Embryonic facial prominence (tissue), 1 donor: ENCODE results near the gene DDAH1.

Experiments
- DNase-seq: peaks from one replicate; pipeline ENCODE4 v3.0.0-alpha.2; 2016; ENCODE audit errors: extremely low spot score

The DDAH1 gene

GRCh38 chr1:85328713-85329397 lies 136.1 kb downstream of the DDAH1 start:
- DNase-seq, result no peak

DNA sequence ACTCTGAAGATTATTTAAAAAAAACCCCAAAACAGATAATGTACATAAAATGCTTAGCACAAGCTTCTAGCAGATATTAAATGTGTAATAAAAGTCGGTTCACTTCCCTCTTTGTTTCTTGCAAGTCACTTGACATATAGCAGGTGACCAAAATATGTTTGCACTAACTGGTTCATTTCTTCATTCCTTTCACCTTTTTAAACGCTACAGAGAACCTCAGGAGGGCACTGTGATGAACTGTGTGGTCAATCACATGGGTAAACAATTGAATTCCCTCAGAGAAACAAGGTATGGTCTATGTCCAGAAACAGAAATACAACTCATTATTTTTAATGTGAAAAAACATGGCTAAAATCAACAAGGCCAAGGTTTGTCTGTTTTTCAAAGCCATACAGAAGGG lies 137.2 kb downstream of the DDAH1 start:
- DNase-seq, result no peak

- DNase-seq, result no peak
These were observed 138.1 kb downstream of the DDAH1 start for GRCh38 chr1:85326851-85327250.

- no peak for DNase-seq
These were observed 138.6 kb downstream of the DDAH1 start for GRCh38 chr1:85326336-85326735.

DNA sequence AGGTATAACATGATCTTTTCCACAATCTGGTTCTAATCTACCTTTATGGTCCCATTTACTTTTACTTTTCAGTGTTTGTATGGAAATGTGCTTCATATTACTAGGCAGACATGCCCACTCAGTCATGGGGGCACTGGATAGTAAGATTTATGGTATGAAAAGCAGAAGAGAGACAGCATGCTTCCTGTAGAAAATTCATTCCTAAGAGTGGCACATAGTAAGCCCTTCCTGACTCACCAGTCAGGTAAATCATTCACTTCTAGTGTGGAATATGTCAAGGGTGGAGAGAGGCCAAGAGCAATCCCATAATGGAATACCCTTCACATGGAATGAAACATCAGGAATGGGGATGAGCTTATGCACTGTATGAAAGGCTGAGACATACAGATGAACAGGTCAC lies 139.0 kb downstream of the DDAH1 start:
- no peak for DNase-seq

DNA sequence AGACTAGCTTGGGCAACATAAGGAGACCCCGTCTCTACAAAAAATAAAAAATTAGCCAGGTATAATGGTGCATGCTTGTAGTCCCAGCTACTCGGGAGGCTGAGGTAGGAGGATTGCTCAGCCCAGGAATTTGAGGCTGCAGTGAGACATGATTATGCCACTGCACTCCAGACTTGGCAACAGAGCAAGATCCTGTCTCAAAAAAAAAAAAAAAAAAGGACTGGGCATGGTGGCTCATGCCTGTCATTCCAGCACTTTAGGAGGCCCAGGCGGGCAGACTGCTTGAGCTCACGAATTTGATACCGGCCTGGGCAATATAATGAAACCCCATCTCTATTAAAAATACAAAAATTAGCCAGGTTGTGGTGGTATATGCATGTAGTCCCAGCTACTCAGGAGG lies 141.2 kb downstream of the DDAH1 start:
- no peak for DNase-seq

DNA sequence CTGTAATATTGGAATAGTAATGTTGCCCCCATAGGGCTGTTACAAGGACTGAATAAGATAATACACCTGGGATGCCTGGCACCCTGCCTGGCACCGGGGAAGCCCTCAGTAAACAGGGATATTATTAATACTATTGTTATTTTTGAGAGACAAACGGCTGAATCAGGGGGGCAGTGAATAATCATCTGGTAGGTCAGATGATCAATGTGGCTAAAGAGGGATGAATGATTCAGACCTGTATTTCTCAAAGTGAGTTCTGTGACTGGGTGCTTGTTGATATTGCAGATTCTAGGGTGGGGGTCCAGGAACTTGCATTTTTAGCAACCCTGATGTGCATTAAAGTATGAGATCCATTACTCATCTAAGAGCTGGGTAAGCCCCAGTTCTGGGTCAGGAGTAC lies 142.3 kb downstream of the DDAH1 start:
- DNase-seq, result no peak

DNA sequence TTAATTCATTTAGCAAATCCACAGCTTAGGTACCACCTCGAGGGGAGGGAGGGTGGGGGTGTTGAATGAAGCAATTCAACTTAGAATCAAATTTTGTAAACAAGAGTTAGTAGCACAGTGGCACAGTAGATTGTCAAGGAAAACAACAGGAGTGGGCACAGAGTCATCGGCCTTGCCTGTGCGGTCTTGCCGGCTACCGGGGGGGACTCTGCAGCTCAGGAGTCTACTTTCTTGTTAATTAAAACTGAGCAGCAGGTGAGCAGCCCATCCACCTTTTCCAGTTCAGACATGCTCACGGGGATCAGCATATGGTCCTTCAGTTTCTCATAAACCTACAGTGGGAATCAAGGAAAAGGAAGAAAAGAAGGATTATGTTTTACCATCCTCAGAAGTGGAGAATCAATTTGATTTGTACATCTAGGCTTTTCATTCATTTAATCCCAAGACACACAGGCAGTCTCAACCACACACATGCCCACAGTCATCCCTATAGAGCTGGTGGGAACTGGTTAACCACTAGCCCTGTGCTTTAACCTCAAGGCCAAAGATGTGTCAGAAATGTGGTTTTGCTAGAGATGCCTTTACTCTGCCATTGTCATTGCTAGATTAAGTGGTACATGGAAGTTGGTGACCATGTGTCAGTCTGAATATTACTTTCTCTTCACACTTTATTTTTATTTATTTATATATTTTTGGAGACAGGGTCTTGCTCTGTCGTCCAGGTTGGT lies 143.6 kb downstream of the DDAH1 start:
- DNase-seq, result no peak

DNA sequence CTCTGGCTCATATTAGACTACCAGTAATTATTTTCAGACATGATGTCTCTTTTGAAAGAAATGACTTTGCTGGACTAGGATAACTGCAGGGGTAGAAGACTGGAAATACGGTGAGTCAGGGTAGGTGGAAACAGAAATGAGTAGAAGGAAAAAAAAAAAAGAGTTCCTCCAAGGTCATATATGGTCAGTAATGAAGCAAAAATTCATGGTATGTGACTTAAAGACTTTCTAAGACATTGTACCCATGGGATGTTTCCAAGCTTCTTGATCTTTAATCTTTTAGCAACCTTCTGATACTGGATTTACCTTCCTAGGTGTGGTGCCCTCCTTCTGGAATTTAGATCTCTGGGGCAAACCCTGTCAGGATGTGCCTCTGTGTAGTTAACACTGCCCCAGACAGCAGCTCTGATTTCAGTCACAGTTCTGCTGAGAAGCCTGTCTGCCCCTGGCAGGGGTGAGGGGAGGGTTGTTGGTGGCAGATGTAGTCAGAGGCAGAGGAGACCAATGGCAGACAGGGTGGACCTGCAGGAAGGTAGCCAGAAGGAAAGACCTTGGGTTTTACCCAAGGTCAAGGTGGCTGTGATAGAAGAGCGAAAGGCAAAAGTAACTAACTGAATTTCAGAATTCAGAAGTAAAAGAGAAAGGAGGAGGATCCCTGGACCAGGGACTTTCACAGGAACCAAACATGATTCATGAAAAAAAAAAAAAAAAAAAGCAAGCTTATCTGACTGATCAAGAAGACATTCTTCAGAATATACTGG lies 144.4 kb downstream of the DDAH1 start:
- DNase-seq, result no peak

- no peak for DNase-seq
These were observed 145.0 kb downstream of the DDAH1 start for GRCh38 chr1:85319931-85320330.

DNA sequence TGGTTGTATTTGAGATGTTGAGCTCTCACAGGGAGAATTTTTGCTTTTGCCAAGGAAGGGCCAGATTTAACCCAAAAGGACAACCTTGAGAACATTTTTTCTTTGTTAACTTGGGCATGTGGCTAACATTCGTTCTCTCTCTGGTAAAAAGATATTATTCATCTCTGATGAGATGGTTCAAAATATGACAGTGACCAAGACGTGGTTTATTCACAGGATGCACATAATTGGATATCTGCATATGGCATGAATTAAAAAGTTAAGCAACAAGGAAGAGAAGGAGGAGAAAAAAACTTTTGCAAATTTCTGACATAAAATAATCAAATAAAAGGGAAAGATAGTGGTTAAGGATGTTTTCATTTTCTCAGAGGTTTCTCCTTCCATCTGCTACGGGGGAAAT lies 145.5 kb downstream of the DDAH1 start:
- DNase-seq, result no peak

DNA sequence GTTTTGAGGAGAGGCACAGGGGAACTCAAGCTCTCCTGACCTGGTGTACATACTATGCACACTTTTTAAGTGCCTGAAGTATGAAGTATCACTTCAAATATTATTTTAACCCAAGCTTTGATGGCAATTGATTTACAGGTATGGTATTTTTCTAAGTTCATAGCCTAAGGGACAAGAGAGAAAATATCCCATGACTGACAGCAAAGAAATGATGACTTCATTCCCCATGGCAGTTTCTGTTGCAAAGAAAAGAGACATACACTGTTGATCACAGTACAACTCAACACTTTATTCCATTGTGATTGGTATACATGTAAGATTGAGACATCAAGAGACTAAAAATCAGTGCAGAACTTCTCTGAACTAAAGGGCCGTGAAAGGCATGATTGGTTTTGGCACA lies 146.7 kb downstream of the DDAH1 start:
- no peak for DNase-seq

GRCh38 chr1:85317560-85317959 lies 147.4 kb downstream of the DDAH1 start:
- no peak for DNase-seq

- no peak for DNase-seq
These were observed 148.6 kb downstream of the DDAH1 start for GRCh38 chr1:85316321-85316720.

DNA sequence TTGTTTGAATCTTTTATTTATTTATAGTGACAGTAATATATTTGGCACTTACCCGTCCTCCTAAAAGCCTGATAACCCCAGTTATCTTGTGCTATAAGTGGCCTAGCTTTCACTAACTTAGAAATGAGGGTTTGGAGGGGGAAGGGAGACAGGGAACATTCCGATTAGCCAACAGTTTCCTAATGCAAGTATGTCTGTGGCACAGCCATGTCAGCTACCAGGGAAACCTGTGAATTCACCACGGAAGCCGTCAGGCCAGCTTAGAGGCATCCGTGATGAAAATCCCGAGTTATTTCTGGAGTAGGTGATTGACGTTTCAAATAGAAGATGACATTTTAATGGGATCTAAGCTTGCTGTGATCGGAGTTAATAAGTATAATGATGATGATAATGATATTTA lies 149.2 kb downstream of the DDAH1 start:
- no peak for DNase-seq

GRCh38 chr1:85314726-85315125 lies 150.2 kb downstream of the DDAH1 start:
- no peak for DNase-seq

GRCh38 chr1:85313888-85314696 lies 150.9 kb downstream of the DDAH1 start:
- no peak for DNase-seq

DNA sequence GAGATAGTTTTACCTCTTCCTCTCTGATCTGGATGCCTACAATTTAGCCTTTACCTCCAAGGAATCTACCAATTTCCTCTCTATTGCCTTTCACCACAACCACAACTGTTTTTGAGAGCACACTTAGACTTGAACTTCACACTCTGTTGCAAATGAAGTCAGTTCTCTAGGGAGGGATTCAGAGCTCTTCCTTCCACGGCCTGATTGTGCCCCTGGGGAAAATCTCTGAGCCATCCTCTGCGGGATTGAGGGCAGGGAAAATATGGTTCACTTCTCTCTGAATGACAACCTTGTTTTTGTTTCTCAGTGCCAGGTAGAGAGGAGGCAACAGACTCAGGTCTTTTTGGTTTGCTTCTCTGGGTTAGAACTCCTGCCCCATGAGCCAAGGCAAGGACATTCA lies 153.1 kb downstream of the DDAH1 start:
- DNase-seq, result no peak

DNA sequence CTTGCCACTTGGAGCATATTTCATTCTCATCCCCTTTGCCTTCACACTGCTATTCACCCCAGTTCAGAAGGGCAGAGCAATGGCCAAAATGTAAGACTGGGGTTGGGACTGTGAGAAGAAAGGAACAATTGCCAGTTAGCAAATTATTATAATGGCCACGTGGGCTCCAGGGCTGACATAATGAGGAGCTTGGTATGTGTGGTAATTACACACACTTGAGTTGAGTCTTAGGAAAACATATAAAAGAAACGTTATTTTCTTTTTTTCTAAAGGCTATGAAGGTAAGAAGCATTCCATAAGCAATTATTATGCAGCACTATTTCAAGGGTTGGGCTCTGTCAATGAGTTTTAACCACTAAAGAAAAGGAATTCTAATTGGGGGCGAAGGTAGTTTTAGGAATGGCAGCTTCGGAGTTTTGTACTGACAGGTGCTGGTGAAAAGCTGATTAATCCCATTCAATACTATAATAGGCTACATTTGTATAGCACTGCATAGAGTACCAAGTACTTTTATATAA lies 156.1 kb downstream of the DDAH1 start:
- DNase-seq, result no peak

GRCh38 chr1:85307987-85308832 lies 156.7 kb downstream of the DDAH1 start:
- DNase-seq, result peak; percentile 86

- DNase-seq, result no peak
These were observed 158.7 kb downstream of the DDAH1 start for GRCh38 chr1:85306236-85306635.
